HL-60/S4 treated with phorbol 12-myristate 13-acetate at 8.2 ng/mL for 4 days and 3 days (cell line): ENCODE results near the gene WRAP73.
"Not testable (repeated sequence)": the region's sequence is repeated elsewhere in the genome, so short reads cannot be mapped to it uniquely, and the experiment has no call there.

Source experiments
- in situ Hi-C: fragments of 300-500 bp; cut with MboI; formaldehyde crosslinking; loops from 2 replicates; pipeline ENCODE4 v1.15.0; 2022; ENCODE audit warnings: low sequenced_read_pairs

The WRAP73 gene

GRCh38 chr1:3584915-3585314, 65.0 kb downstream of the WRAP73 start:
- in situ Hi-C loops = no loop called here

GRCh38 chr1:3583751-3584150, 66.2 kb downstream of the WRAP73 start:
- in situ Hi-C loops = not testable (repeated sequence)

DNA sequence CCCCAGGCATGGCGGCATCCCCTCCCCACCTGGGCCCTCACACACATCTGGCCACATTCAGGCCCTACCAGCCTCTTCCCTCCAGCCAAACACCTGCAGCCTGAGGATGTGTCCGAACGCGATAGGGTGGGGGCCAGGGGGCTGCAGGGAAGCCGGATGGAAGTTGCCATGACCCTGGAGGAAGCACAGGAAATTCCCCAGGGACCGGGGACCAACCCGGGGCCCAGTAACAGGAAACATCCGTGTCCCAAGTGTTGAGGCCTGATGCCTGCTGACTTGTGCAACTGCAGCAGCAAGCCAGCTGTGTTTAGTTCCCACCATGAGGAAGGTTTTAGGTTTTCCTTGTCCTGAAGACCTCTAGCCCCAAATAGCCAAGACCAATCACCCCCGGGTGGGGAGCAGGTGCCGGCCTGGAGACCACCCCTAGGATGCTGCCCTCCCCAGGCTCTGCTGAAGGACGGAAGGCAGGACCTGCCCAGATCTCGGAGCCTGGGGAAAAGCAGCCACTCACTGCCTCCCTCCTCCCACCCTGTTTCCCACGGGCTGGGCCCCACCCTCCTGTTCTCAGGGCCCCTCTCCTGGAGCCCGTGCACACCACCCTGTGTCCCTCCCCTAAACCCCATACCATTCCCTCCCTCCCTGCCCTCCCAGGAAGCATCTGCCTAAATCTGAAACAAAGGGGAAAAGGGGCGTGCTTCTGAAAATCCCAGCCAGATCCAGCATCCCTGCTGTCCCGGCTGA, 68.4 kb downstream of the WRAP73 start:
- in situ Hi-C loops = no loop called here
